ENCODE data around the gene VDR.
A peak's percentile ranks its signal among the peaks of the same experiment; 100 is the strongest.

DNA sequence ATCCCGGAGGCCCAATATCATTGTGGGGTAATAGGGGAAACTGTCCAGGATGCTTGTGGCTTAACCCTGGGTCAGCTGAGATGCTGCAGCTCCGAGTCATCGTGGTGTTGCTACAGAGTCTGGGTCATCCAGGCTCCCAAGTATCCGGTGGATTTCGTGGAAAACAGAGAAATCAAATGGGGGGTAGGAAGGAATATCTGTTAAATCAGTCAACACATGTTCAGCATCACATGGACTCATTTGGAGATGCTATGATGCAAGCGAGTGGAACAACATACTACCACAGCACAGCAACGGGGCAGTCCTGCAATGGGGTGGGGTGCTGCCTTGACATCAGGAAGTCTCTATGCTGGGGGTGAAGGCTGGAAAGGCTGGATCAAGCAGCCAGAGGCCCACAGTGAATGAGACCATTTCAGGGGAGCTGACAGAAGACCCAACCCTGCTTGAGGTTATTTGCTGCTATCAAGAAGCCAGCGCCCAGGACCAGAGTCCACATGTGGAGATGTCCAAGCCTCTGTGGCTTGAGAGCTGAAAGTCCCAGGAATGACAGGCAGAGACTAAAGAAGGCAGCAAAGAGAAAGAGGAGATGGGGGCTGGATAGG, 22.9 kb downstream of the VDR start:
- TF ChIP-seq, protein P1, sequence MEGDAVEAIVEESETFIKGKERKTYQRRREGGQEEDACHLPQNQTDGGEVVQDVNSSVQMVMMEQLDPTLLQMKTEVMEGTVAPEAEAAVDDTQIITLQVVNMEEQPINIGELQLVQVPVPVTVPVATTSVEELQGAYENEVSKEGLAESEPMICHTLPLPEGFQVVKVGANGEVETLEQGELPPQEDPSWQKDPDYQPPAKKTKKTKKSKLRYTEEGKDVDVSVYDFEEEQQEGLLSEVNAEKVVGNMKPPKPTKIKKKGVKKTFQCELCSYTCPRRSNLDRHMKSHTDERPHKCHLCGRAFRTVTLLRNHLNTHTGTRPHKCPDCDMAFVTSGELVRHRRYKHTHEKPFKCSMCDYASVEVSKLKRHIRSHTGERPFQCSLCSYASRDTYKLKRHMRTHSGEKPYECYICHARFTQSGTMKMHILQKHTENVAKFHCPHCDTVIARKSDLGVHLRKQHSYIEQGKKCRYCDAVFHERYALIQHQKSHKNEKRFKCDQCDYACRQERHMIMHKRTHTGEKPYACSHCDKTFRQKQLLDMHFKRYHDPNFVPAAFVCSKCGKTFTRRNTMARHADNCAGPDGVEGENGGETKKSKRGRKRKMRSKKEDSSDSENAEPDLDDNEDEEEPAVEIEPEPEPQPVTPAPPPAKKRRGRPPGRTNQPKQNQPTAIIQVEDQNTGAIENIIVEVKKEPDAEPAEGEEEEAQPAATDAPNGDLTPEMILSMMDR (IDR thresholded peaks at IDR 0.05): no peak
- TF ChIP-seq POLR2A (IDR thresholded peaks at IDR 0.05): peak in 1 of 2 donors; percentile 10
